ENCODE data around the gene SPTLC3. TPM values are rescaled to one million over a fixed set of nuclear protein-coding genes. Genes with fewer than 3 reads are reported as not detected.

SPTLC3 gene
- total and polyA plus RNA-seq, 2 experiments from 2014 or later, result 0.52 to 0.66 TPM

DNA sequence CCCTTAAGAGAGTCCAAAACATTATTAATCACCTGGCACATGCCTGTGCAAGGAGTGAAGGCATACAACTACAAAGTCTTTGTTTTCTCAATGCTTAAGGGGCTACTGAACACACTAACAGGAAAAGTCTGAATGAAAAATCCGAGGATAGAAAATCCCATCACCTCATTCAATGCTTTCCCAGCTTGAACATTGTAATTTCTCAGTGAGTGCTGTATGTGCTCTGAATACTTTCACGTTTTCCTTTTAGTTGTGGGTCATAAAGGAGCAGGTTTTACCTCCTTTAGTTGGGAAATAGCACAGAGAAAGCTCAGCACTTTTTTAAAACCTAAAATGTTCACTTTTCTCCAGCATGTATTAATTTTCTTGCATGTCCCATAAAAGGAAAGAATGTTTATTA is 45.9 kb upstream of the SPTLC3 start:
- Mint-ChIP-seq H3K36me3 (ENCODE audit: low read depth) (no peaks in the 10 kb centered on the region; the same call in 2 of the 3 replicates), H3K4me1 (peaks cover 6% of the 10 kb centered on the region), H3K27me3 (ENCODE audit: insufficient read depth, low read depth, poor library complexity) (no peaks in the 10 kb centered on the region), H3K27ac (no peak overlapping the region), H3K4me3 (no peak overlapping the region), H3K9me3 (no peaks in the 10 kb centered on the region)
- Histone ChIP-seq H2AFZ (no peak overlapping the region), H3K27ac (ENCODE audit: low read depth) (no peak overlapping the region), H3K4me2 (no peak overlapping the region), H3K4me3 (no peak overlapping the region), H4K20me1 (replicated peaks; ENCODE audit: insufficient read depth) (no peaks in the 10 kb centered on the region), H3K4me1 (ENCODE audit: insufficient read depth) (no peaks in the 10 kb centered on the region), H3K27me3 (ENCODE audit: insufficient read depth) (no peaks in the 10 kb centered on the region), H3F3A (replicated peaks; ENCODE audit: low read depth) (no peaks in the 10 kb centered on the region), H3K79me2 (replicated peaks; ENCODE audit: insufficient read depth) (no peaks in the 10 kb centered on the region), H3K9me2 (ENCODE audit: insufficient read depth) (no peaks in the 10 kb centered on the region), H3K36me3 (ENCODE audit: insufficient read depth) (no peaks in the 10 kb centered on the region)
- ATAC-seq (no peak), DNase-seq (ENCODE audit: low spot score) (no peak)
- TF ChIP-seq, protein P1, sequence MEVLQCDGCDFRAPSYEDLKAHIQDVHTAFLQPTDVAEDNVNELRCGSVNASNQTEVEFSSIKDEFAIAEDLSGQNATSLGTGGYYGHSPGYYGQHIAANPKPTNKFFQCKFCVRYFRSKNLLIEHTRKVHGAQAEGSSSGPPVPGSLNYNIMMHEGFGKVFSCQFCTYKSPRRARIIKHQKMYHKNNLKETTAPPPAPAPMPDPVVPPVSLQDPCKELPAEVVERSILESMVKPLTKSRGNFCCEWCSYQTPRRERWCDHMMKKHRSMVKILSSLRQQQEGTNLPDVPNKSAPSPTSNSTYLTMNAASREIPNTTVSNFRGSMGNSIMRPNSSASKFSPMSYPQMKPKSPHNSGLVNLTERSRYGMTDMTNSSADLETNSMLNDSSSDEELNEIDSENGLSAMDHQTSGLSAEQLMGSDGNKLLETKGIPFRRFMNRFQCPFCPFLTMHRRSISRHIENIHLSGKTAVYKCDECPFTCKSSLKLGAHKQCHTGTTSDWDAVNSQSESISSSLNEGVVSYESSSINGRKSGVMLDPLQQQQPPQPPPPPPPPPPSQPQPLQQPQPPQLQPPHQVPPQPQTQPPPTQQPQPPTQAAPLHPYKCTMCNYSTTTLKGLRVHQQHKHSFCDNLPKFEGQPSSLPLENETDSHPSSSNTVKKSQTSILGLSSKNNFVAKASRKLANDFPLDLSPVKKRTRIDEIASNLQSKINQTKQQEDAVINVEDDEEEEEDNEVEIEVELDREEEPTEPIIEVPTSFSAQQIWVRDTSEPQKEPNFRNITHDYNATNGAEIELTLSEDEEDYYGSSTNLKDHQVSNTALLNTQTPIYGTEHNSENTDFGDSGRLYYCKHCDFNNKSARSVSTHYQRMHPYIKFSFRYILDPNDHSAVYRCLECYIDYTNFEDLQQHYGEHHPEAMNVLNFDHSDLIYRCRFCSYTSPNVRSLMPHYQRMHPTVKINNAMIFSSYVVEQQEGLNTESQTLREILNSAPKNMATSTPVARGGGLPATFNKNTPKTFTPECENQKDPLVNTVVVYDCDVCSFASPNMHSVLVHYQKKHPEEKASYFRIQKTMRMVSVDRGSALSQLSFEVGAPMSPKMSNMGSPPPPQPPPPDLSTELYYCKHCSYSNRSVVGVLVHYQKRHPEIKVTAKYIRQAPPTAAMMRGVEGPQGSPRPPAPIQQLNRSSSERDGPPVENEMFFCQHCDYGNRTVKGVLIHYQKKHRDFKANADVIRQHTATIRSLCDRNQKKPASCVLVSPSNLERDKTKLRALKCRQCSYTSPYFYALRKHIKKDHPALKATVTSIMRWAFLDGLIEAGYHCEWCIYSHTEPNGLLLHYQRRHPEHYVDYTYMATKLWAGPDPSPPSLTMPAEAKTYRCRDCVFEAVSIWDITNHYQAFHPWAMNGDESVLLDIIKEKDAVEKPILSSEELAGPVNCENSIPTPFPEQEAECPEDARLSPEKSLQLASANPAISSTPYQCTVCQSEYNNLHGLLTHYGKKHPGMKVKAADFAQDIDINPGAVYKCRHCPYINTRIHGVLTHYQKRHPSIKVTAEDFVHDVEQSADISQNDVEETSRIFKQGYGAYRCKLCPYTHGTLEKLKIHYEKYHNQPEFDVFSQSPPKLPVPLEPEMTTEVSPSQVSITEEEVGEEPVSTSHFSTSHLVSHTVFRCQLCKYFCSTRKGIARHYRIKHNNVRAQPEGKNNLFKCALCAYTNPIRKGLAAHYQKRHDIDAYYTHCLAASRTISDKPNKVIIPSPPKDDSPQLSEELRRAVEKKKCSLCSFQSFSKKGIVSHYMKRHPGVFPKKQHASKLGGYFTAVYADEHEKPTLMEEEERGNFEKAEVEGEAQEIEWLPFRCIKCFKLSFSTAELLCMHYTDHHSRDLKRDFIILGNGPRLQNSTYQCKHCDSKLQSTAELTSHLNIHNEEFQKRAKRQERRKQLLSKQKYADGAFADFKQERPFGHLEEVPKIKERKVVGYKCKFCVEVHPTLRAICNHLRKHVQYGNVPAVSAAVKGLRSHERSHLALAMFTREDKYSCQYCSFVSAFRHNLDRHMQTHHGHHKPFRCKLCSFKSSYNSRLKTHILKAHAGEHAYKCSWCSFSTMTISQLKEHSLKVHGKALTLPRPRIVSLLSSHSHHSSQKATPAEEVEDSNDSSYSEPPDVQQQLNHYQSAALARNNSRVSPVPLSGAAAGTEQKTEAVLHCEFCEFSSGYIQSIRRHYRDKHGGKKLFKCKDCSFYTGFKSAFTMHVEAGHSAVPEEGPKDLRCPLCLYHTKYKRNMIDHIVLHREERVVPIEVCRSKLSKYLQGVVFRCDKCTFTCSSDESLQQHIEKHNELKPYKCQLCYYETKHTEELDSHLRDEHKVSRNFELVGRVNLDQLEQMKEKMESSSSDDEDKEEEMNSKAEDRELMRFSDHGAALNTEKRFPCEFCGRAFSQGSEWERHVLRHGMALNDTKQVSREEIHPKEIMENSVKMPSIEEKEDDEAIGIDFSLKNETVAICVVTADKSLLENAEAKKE (CRISPR knock-in tag; IDR thresholded peaks at IDR 0.05), result no peak
- TF ChIP-seq CREB1 (CRISPR knock-in tag; IDR thresholded peaks at IDR 0.05; ENCODE audit: low read depth), result no peak
- TF ChIP-seq, protein P2, sequence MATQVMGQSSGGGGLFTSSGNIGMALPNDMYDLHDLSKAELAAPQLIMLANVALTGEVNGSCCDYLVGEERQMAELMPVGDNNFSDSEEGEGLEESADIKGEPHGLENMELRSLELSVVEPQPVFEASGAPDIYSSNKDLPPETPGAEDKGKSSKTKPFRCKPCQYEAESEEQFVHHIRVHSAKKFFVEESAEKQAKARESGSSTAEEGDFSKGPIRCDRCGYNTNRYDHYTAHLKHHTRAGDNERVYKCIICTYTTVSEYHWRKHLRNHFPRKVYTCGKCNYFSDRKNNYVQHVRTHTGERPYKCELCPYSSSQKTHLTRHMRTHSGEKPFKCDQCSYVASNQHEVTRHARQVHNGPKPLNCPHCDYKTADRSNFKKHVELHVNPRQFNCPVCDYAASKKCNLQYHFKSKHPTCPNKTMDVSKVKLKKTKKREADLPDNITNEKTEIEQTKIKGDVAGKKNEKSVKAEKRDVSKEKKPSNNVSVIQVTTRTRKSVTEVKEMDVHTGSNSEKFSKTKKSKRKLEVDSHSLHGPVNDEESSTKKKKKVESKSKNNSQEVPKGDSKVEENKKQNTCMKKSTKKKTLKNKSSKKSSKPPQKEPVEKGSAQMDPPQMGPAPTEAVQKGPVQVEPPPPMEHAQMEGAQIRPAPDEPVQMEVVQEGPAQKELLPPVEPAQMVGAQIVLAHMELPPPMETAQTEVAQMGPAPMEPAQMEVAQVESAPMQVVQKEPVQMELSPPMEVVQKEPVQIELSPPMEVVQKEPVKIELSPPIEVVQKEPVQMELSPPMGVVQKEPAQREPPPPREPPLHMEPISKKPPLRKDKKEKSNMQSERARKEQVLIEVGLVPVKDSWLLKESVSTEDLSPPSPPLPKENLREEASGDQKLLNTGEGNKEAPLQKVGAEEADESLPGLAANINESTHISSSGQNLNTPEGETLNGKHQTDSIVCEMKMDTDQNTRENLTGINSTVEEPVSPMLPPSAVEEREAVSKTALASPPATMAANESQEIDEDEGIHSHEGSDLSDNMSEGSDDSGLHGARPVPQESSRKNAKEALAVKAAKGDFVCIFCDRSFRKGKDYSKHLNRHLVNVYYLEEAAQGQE (IDR thresholded peaks at IDR 0.05; ENCODE audit: unreplicated experiment), result no peak
- TF ChIP-seq ZNF114 (CRISPR knock-in tag; IDR thresholded peaks at IDR 0.05), result no peak
- TF ChIP-seq, protein P3, sequence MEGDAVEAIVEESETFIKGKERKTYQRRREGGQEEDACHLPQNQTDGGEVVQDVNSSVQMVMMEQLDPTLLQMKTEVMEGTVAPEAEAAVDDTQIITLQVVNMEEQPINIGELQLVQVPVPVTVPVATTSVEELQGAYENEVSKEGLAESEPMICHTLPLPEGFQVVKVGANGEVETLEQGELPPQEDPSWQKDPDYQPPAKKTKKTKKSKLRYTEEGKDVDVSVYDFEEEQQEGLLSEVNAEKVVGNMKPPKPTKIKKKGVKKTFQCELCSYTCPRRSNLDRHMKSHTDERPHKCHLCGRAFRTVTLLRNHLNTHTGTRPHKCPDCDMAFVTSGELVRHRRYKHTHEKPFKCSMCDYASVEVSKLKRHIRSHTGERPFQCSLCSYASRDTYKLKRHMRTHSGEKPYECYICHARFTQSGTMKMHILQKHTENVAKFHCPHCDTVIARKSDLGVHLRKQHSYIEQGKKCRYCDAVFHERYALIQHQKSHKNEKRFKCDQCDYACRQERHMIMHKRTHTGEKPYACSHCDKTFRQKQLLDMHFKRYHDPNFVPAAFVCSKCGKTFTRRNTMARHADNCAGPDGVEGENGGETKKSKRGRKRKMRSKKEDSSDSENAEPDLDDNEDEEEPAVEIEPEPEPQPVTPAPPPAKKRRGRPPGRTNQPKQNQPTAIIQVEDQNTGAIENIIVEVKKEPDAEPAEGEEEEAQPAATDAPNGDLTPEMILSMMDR (conservative IDR thresholded peaks at IDR 0.05; ENCODE audit: low read depth in 2 of 2), result no peak
- no peak for TF ChIP-seq POLR2AphosphoS5 (IDR thresholded peaks at IDR 0.05; ENCODE audit: low read depth)
- no peak for TF ChIP-seq NANOG (IDR thresholded peaks at IDR 0.05; ENCODE audit: borderline replicate concordance)
- TF ChIP-seq, protein P4, sequence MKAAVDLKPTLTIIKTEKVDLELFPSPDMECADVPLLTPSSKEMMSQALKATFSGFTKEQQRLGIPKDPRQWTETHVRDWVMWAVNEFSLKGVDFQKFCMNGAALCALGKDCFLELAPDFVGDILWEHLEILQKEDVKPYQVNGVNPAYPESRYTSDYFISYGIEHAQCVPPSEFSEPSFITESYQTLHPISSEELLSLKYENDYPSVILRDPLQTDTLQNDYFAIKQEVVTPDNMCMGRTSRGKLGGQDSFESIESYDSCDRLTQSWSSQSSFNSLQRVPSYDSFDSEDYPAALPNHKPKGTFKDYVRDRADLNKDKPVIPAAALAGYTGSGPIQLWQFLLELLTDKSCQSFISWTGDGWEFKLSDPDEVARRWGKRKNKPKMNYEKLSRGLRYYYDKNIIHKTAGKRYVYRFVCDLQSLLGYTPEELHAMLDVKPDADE (IDR thresholded peaks at IDR 0.05), result no peak
